ENCODE measurements around the gene DPP7.
A peak's percentile ranks its signal among the peaks of the same experiment; 100 is the strongest.
"Not testable (repeated sequence)": the region's sequence is repeated elsewhere in the genome, so short reads cannot be mapped to it uniquely, and the experiment has no call there.

Gene DPP7

GRCh38 chr9:137126786-137127185 is 12.3 kb upstream of the DPP7 start:
- Histone ChIP-seq H3K36me3 (ENCODE audit: low read length) (no peaks in the 10 kb centered on the region), H3K4me2 (ENCODE audit: low read depth, low read length, poor library complexity, severe bottlenecking) (peak overlapping the region; percentile 87), H3K9me2 (replicated peaks; ENCODE audit: insufficient read depth, low read length) (no peaks in the 10 kb centered on the region), H3K79me2 (ENCODE audit: insufficient read depth, low read length) (peaks cover 15% of the 10 kb centered on the region), H2AFZ (ENCODE audit: low read depth, low read length, severe bottlenecking) (no peak overlapping the region), H3K4me3 (ENCODE audit: insufficient read depth, low read length, poor library complexity, severe bottlenecking) (peak overlapping the region; percentile 61), H3K9ac (ENCODE audit: low read length) (peak overlapping the region; percentile 81), H4K20me1 (ENCODE audit: low read depth, low read length) (no peaks in the 10 kb centered on the region), H3K27me3 (ENCODE audit: low read length) (no peaks in the 10 kb centered on the region), H3K9me3 (ENCODE audit: insufficient read depth, low read length) (no peaks in the 10 kb centered on the region), H3F3A (ENCODE audit: insufficient read depth) (peaks cover 45% of the 10 kb centered on the region), H3K27ac (ENCODE audit: low read depth, low read length) (peak overlapping the region; percentile 90)
- TF ChIP-seq CTCF (IDR thresholded peaks at IDR 0.05; ENCODE audit: insufficient read depth, low read length, poor library complexity, severe bottlenecking) (no peak), EZH2phosphoT487 (conservative IDR thresholded peaks at IDR 0.05; ENCODE audit: low read length) (no peak)

- H3K9ac ChIP-seq (ENCODE audit: low read length), result 0 out of 2 replicates have a peak overlapping the region, but pooled peaks have one; percentile 20
- peak overlapping the region; percentile 90; the same call in 1 of the 2 replicates for H3K27ac ChIP-seq (ENCODE audit: low read depth, low read length)
- H3K79me2 ChIP-seq (ENCODE audit: insufficient read depth, low read length), result peaks cover 15% of the 10 kb centered on the region
- peaks cover 51% of the 10 kb centered on the region for H3F3A ChIP-seq (ENCODE audit: insufficient read depth)
- not testable (repeated sequence) for H2AFZ ChIP-seq (ENCODE audit: low read depth, low read length, severe bottlenecking); H3K9me3 ChIP-seq (ENCODE audit: insufficient read depth, low read length); H3K27me3 ChIP-seq (ENCODE audit: low read length); H3K9me2 ChIP-seq (replicated peaks; ENCODE audit: insufficient read depth, low read length); H3K4me3 ChIP-seq (ENCODE audit: insufficient read depth, low read length, poor library complexity, severe bottlenecking); H4K20me1 ChIP-seq (ENCODE audit: low read depth, low read length); H3K36me3 ChIP-seq (ENCODE audit: low read length)
- peak overlapping the region; percentile 53 for H3K4me2 ChIP-seq (ENCODE audit: low read depth, low read length, poor library complexity, severe bottlenecking)
Observed at GRCh38 chr9:137123952-137124462, 9.5 kb upstream of the DPP7 start.

GRCh38 chr9:137123468-137123837 is 8.9 kb upstream of the DPP7 start:
- Histone ChIP-seq H2AFZ (ENCODE audit: low read depth, low read length, severe bottlenecking) (no peak overlapping the region), H3K4me2 (ENCODE audit: low read depth, low read length, poor library complexity, severe bottlenecking) (peak overlapping the region; percentile 53), H3K4me3 (ENCODE audit: insufficient read depth, low read length, poor library complexity, severe bottlenecking) (peak overlapping the region; percentile 7), H3K27me3 (ENCODE audit: low read length) (no peaks in the 10 kb centered on the region), H3K9ac (ENCODE audit: low read length) (peak overlapping the region; percentile 20), H3K79me2 (ENCODE audit: insufficient read depth, low read length) (peaks cover 15% of the 10 kb centered on the region), H4K20me1 (ENCODE audit: low read depth, low read length) (no peaks in the 10 kb centered on the region), H3F3A (ENCODE audit: insufficient read depth) (peaks cover 45% of the 10 kb centered on the region), H3K27ac (ENCODE audit: low read depth, low read length) (peak overlapping the region; percentile 90), H3K36me3 (ENCODE audit: low read length) (no peaks in the 10 kb centered on the region), H3K9me3 (ENCODE audit: insufficient read depth, low read length) (no peaks in the 10 kb centered on the region), H3K9me2 (replicated peaks; ENCODE audit: insufficient read depth, low read length) (no peaks in the 10 kb centered on the region)
- TF ChIP-seq CTCF (IDR thresholded peaks at IDR 0.05; ENCODE audit: insufficient read depth, low read length, poor library complexity, severe bottlenecking) (no peak), EZH2phosphoT487 (conservative IDR thresholded peaks at IDR 0.05; ENCODE audit: low read length) (no peak)

- H3F3A ChIP-seq (ENCODE audit: insufficient read depth), result peaks cover 40% of the 10 kb centered on the region
- peak overlapping the region; percentile 90 for H3K27ac ChIP-seq (ENCODE audit: low read depth, low read length)
- not testable (repeated sequence) for H3K27me3 ChIP-seq (ENCODE audit: low read length); H3K36me3 ChIP-seq (ENCODE audit: low read length); H3K9me3 ChIP-seq (ENCODE audit: insufficient read depth, low read length); H3K9me2 ChIP-seq (replicated peaks; ENCODE audit: insufficient read depth, low read length); H2AFZ ChIP-seq (ENCODE audit: low read depth, low read length, severe bottlenecking); H4K20me1 ChIP-seq (ENCODE audit: low read depth, low read length)
- peaks cover 14% of the 10 kb centered on the region for H3K79me2 ChIP-seq (ENCODE audit: insufficient read depth, low read length)
- peak overlapping the region; percentile 7 for H3K4me3 ChIP-seq (ENCODE audit: insufficient read depth, low read length, poor library complexity, severe bottlenecking)
- H3K9ac ChIP-seq (ENCODE audit: low read length), result peak overlapping the region; percentile 20
- peak overlapping the region; percentile 53 for H3K4me2 ChIP-seq (ENCODE audit: low read depth, low read length, poor library complexity, severe bottlenecking)
Observed at GRCh38 chr9:137122796-137123467, 8.4 kb upstream of the DPP7 start.

- H4K20me1 ChIP-seq (ENCODE audit: low read depth, low read length); H2AFZ ChIP-seq (ENCODE audit: low read depth, low read length, severe bottlenecking); H3K79me2 ChIP-seq (ENCODE audit: insufficient read depth, low read length); H3K9me3 ChIP-seq (ENCODE audit: insufficient read depth, low read length); H3K27me3 ChIP-seq (ENCODE audit: low read length); H3K36me3 ChIP-seq (ENCODE audit: low read length); H3K9me2 ChIP-seq (replicated peaks; ENCODE audit: insufficient read depth, low read length): not testable (repeated sequence)
- Histone ChIP-seq H3K9ac (ENCODE audit: low read length) (peak overlapping the region; percentile 20), H3K4me3 (ENCODE audit: insufficient read depth, low read length, poor library complexity, severe bottlenecking) (peak overlapping the region; percentile 19), H3K4me2 (ENCODE audit: low read depth, low read length, poor library complexity, severe bottlenecking) (peak overlapping the region; percentile 53), H3K27ac (ENCODE audit: low read depth, low read length) (peak overlapping the region; percentile 90), H3F3A (ENCODE audit: insufficient read depth) (peaks cover 36% of the 10 kb centered on the region)
Observed at GRCh38 chr9:137121927-137122795, 7.6 kb upstream of the DPP7 start.

GRCh38 chr9:137118092-137118603 is 3.6 kb upstream of the DPP7 start:
- H3K9me2 ChIP-seq (replicated peaks; ENCODE audit: insufficient read depth, low read length); H3K9ac ChIP-seq (ENCODE audit: low read length); H3K4me2 ChIP-seq (ENCODE audit: low read depth, low read length, poor library complexity, severe bottlenecking); H3K9me3 ChIP-seq (ENCODE audit: insufficient read depth, low read length); H3K27me3 ChIP-seq (ENCODE audit: low read length); H3K4me3 ChIP-seq (ENCODE audit: insufficient read depth, low read length, poor library complexity, severe bottlenecking); H4K20me1 ChIP-seq (ENCODE audit: low read depth, low read length); H3K36me3 ChIP-seq (ENCODE audit: low read length); H3K79me2 ChIP-seq (ENCODE audit: insufficient read depth, low read length); H3K27ac ChIP-seq (ENCODE audit: low read depth, low read length); H2AFZ ChIP-seq (ENCODE audit: low read depth, low read length, severe bottlenecking): not testable (repeated sequence)
- H3F3A ChIP-seq (ENCODE audit: insufficient read depth), result peaks cover 22% of the 10 kb centered on the region

All from SU-DHL-6 (cell line).